ENCODE results near the gene SPOCK2. TPM values are rescaled to one million over a fixed set of nuclear protein-coding genes. Genes with fewer than 3 reads are reported as not detected.

SPOCK2 gene
- total and polyA plus RNA-seq, 2 of the 13 experiments (the other 11 are each of a cell fraction or from before 2014, with no cell fraction given), result 8.6 to 30.6 TPM

DNA sequence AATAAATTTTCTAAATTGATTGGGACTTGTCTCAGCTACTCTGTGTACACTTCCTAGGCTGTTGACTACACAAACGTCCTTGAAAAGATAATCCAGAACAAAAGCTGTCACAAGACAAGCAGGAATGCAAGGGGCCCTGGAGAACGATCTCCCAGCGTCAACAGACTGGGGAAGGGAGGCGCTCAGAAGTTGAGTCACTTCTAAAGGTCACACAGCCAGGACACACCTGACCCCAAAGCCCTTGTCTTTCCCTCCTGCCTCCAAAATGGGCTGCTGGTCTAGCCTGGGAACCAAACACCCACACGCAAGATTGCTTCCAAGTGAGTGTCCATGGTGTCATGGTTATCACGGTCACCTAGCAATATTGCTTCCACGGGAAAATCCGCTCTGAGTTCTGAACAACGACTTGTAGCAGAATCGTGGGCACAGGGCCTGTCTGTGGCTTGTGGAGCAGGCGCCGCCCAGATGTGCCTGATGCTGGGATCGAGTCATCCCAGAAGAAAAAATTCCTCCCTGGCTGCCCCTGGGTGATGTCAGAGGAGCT, 49.8 kb downstream of the SPOCK2 start (continued):
- TF ChIP-seq, protein P1, sequence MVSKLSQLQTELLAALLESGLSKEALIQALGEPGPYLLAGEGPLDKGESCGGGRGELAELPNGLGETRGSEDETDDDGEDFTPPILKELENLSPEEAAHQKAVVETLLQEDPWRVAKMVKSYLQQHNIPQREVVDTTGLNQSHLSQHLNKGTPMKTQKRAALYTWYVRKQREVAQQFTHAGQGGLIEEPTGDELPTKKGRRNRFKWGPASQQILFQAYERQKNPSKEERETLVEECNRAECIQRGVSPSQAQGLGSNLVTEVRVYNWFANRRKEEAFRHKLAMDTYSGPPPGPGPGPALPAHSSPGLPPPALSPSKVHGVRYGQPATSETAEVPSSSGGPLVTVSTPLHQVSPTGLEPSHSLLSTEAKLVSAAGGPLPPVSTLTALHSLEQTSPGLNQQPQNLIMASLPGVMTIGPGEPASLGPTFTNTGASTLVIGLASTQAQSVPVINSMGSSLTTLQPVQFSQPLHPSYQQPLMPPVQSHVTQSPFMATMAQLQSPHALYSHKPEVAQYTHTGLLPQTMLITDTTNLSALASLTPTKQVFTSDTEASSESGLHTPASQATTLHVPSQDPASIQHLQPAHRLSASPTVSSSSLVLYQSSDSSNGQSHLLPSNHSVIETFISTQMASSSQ (IDR thresholded peaks at IDR 0.05; ENCODE audit: low read depth), result peak; percentile 55; the same call in 1 of the 2 replicates
- TF ChIP-seq, protein P1 (CRISPR knock-in tag; IDR thresholded peaks at IDR 0.05; ENCODE audit: borderline replicate concordance), result no peak; the same call in 1 of the 2 replicates
- TF ChIP-seq RFXAP (CRISPR knock-in tag; IDR thresholded peaks at IDR 0.05; ENCODE audit: borderline replicate concordance), result no peak
- TF ChIP-seq AKAP8 (CRISPR knock-in tag; IDR thresholded peaks at IDR 0.05), result no peak
- TF ChIP-seq ZNF75D (CRISPR knock-in tag; IDR thresholded peaks at IDR 0.05; ENCODE audit: borderline replicate concordance), result no peak
- TF ChIP-seq EZH2 (conservative IDR thresholded peaks at IDR 0.05; ENCODE audit: low read depth, low read length), result no peak
- TF ChIP-seq SRY (CRISPR knock-in tag; IDR thresholded peaks at IDR 0.05), result no peak
- TF ChIP-seq ATAD3A (CRISPR knock-in tag; IDR thresholded peaks at IDR 0.05), result no peak
- no peak for TF ChIP-seq MBD4 (IDR thresholded peaks at IDR 0.05; ENCODE audit: borderline replicate concordance, low read length)
- TF ChIP-seq DNMT3B (CRISPR knock-in tag; conservative IDR thresholded peaks at IDR 0.05), result 0 out of 2 replicates have a peak, but pooled peaks have one; percentile 48
- TF ChIP-seq KLF15 (CRISPR knock-in tag; IDR thresholded peaks at IDR 0.05; ENCODE audit: borderline replicate concordance), result no peak
- TF ChIP-seq PPARG (CRISPR knock-in tag; conservative IDR thresholded peaks at IDR 0.05), result peak; percentile 67; the same call in 1 of the 2 replicates
- TF ChIP-seq RBFOX2 (IDR thresholded peaks at IDR 0.05; ENCODE audit: low read depth, low read length), result no peak
- peak; percentile 46; the same call in 1 of the 2 replicates for TF ChIP-seq NR2C2 (CRISPR knock-in tag; IDR thresholded peaks at IDR 0.05; ENCODE audit: borderline replicate concordance)
- peak; percentile 49; the same call in 1 of the 2 replicates for TF ChIP-seq ZNF205 (CRISPR knock-in tag; IDR thresholded peaks at IDR 0.05)
- no peak for TF ChIP-seq SETDB1 (CRISPR knock-in tag; IDR thresholded peaks at IDR 0.05; ENCODE audit: borderline replicate concordance)
- TF ChIP-seq HOXA3 (CRISPR knock-in tag; IDR thresholded peaks at IDR 0.05), result peak; percentile 74; the same call in 1 of the 2 replicates
- no peak for TF ChIP-seq ZFP36L1 (CRISPR knock-in tag; IDR thresholded peaks at IDR 0.05)
- 0 out of 2 replicates have a peak, but pooled peaks have one; percentile 24 for TF ChIP-seq ZNF7 (CRISPR knock-in tag; IDR thresholded peaks at IDR 0.05)
- no peak for TF ChIP-seq ZNF780A (CRISPR knock-in tag; IDR thresholded peaks at IDR 0.05)
- TF ChIP-seq, protein P2, sequence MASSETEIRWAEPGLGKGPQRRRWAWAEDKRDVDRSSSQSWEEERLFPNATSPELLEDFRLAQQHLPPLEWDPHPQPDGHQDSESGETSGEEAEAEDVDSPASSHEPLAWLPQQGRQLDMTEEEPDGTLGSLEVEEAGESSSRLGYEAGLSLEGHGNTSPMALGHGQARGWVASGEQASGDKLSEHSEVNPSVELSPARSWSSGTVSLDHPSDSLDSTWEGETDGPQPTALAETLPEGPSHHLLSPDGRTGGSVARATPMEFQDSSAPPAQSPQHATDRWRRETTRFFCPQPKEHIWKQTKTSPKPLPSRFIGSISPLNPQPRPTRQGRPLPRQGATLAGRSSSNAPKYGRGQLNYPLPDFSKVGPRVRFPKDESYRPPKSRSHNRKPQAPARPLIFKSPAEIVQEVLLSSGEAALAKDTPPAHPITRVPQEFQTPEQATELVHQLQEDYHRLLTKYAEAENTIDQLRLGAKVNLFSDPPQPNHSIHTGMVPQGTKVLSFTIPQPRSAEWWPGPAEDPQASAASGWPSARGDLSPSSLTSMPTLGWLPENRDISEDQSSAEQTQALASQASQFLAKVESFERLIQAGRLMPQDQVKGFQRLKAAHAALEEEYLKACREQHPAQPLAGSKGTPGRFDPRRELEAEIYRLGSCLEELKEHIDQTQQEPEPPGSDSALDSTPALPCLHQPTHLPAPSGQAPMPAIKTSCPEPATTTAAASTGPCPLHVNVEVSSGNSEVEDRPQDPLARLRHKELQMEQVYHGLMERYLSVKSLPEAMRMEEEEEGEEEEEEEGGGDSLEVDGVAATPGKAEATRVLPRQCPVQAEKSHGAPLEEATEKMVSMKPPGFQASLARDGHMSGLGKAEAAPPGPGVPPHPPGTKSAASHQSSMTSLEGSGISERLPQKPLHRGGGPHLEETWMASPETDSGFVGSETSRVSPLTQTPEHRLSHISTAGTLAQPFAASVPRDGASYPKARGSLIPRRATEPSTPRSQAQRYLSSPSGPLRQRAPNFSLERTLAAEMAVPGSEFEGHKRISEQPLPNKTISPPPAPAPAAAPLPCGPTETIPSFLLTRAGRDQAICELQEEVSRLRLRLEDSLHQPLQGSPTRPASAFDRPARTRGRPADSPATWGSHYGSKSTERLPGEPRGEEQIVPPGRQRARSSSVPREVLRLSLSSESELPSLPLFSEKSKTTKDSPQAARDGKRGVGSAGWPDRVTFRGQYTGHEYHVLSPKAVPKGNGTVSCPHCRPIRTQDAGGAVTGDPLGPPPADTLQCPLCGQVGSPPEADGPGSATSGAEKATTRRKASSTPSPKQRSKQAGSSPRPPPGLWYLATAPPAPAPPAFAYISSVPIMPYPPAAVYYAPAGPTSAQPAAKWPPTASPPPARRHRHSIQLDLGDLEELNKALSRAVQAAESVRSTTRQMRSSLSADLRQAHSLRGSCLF (CRISPR knock-in tag; IDR thresholded peaks at IDR 0.05; ENCODE audit: borderline replicate concordance), result no peak
- TF ChIP-seq ELF1 (CRISPR knock-in tag; IDR thresholded peaks at IDR 0.05), result peak; percentile 15; the same call in 1 of the 2 replicates
- peak; percentile 88 for TF ChIP-seq TBX2 (CRISPR knock-in tag; IDR thresholded peaks at IDR 0.05; ENCODE audit: borderline replicate concordance)

Data from HepG2 (cell line).